HG02798 (cell line): ENCODE data around the gene UBE2R2.
"Not testable (repeated sequence)": the region's sequence is repeated elsewhere in the genome, so short reads cannot be mapped to it uniquely, and the experiment has no call there.

Source experiments
- ATAC-seq: cut with Tn5 transposase; IDR thresholded peaks from one replicate; pipeline ENCODE4 v1.9.1; 2021; ENCODE audit warnings: mild to moderate bottlenecking; ENCODE audit not compliant: unreplicated experiment, poor library complexity

UBE2R2 gene

GRCh38 chr9:33798545-33798944 lies 18.4 kb upstream of the UBE2R2 start:
- ATAC-seq: no peak

GRCh38 chr9:33799928-33800704 lies 16.8 kb upstream of the UBE2R2 start:
- no peak for ATAC-seq

DNA sequence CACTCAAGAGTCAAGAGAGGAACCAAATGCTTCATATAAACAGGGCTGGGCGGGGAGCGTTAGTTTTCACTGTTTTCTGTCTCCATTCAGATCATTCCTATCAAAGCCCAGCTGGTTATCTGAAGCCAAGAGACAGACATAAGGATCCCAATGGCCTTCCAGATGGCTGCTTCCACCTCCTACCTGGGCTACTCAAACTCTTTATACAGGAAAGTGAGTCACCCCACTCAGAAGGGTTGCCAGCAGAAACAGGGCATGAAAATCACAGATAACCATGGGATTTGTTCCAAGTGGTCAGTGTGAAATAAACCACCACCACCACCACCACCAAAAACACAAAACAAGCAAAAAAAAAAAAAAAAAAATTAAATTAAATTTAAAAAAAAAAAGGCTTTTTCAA lies 16.1 kb upstream of the UBE2R2 start:
- ATAC-seq: no peak

DNA sequence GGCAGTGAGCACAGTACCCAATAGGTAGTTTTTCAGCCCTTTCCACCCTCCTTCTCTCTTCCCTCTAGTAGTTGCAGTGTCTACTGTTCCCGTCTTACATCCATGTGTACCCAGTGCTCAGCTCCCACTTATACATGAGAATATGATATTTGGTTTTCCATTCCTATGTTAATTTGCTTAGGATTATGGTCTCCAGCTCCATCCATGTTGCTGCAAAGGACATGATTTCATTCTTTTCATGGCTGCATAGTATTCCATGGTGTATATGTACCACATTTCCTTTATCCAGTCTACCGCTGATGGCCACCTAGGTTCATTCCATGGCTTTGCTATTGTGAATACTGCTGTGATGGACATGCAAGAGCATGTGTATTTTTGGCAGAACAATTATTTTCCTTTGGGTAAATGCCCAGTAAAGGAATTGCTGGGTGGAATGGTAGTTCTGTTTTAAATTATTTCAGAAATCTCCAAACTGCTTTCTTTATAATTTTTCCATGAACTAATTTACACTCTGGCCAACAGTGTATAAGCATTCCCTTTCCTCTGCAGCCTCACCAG lies 14.9 kb upstream of the UBE2R2 start:
- ATAC-seq: not testable (repeated sequence)

- not testable (repeated sequence) for ATAC-seq
These were observed 12.8 kb upstream of the UBE2R2 start for GRCh38 chr9:33804196-33804595.

DNA sequence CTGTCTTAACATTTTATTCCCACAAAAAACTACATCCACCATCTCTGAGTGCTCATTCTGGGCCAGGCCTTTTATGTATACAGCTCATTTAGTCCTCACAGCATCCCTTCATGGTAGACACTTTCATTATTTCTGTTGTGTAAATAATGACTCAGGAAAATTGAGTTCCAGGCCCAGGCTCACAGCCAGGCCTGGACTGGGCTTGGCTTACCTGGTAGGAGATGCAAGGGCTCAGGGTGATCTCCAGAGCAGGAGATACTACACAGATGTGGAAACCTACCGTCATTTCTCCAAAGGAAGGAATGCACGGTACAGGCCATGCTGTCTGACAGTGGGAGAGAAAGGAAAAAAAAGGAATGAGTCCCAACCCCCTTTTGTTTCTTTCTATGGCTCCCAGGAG lies 9.8 kb upstream of the UBE2R2 start:
- not testable (repeated sequence) for ATAC-seq

DNA sequence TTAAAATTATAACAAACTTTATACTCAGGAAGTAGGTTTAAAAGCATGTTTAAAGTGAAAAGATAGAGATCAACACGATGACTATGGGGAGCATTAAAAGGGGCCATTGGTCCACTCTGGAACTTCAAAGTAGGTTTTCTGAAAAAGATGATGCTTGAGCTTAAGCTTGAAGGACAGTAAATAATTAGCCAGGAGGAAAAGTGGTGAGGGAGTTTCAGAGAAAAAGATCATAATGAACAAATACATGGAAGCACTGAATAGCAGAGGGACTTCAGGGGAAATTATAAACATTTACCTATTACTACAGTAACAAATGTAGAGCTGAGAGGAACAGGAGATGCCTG lies 8.0 kb upstream of the UBE2R2 start:
- not testable (repeated sequence) for ATAC-seq

- no peak for ATAC-seq
These were observed 7.5 kb upstream of the UBE2R2 start for GRCh38 chr9:33809506-33809905.

DNA sequence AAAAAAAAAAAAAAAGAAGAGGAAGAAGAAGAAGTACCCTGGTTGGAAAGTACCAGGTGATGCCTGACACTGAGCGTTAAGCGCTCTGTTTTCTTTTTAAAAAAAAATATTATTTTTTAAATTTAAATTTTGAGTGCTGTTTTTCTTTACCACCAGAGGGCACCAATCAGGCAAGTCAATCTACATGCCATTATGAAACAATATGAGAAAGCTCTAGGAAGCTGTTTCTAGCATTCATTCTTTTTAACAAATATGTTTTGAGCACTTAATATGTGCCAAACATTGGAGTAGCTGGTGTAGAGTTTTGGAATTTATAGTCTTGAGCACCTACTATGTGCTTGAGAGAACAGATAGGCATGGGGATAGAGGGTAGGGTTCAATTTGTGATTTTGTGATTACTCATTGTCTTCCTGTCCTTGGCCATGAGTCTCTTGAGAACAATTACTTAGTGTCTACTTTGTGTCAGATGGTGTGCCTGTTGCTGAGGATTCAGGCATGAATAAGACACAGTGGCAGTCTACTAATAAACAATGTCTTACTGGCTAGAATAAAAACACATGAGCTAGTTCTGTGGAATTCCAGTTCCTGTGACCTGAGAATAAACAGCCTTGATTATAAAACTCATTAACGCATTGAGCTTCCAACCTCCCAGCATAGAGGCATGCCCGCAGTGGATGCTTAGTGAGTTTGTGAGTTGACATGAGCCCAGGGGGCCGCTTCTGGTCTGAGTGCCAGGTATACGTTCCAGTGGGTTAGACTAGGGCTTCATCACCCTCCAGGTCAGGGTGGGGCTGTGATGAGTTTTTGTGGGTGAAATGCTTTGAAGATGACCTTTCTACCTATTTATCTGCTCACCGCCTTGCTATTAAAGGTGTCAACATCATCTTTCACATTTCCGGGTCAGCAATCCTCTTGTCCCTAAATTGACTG lies 3.0 kb upstream of the UBE2R2 start:
- ATAC-seq: no peak

DNA sequence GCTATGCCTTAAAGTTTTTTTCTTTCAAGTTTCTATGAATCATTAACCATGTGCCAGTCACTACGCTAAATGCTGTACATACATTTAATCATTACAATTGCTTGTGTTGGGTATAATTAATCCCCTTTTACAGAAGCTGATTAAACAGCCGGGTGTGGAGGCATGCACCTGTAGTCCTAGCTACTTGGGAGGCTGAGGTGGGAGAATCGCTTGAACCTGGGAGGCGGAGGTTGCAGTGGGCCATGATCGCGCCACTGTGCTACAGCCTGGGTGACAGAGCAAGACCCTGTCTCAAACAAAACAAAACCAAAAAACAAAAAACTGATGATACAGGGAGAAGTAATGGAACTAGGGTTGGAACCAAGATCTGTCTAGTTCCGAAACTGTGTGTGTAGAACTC lies 1.2 kb upstream of the UBE2R2 start:
- ATAC-seq: no peak

DNA sequence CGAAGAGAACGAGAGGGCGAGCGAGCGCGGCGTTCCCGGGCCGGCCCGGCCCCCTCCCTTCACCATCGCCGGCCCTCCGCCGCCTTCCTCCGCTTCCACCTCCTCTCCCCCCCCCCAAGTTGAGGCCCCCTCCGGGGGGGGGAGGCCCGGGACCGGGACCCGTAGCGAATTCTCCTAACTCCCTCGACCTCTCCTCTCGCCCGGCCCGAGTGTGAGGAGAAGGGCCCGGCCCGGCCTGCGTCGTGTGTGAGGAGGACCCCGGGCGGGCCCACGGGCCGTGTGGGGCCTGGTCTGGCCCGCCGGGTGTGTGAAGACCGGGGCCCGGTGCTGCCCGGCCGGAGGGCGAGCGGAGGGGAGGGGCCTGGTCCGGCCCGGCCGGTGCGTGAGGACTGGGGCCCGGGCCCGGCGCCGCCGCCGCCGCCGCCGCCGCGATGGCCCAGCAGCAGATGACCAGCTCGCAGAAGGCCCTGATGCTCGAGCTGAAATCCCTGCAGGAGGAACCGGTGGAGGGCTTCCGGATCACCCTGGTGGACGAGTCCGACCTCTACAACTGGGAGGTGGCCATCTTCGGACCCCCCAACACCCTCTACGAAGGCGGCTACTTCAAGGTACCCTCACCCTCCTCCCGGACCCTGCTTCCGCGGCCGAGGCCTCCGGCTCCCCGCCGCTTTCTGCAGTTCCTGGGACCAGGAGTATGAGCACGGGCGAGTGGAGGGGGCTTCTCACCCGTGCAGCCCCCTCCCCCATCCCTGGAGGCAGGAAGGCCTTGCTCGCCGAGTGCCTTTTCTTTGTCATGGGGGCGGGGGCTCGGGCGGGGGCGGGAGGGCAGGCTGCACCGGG lies 587 bp downstream of the UBE2R2 start:
- ATAC-seq: peak; percentile 29

GRCh38 chr9:33818167-33818846 lies 1.3 kb downstream of the UBE2R2 start:
- no peak for ATAC-seq

DNA sequence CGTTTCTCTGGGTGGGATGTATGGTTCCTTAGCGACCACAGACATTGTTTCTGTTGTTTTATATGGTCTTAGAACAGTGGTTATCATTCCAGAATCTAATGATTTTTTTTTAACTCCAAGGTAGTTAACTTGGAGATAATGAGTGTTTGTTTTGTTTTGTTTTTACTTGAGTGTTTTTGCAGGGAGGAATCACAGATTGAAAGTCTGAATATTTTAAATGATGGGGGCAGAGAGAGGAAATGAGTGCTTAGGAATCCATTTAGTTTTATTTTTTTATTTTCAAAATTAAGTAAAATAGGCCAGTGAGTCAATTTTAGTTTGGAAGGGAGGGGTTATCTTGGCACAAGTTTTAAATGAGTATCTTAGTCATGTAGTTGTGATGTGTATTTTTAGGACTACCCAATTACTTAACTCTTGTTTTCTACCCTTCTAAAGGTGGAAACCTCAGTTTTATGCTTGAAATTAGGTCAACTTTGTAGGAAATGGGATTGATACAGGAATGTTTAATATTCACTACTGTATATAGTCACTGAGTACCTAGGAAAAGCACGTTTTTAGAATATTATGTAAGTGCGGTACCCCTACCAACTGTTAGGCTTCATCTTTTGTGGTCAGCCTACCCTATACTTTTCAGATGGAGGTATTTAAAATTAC lies 2.0 kb downstream of the UBE2R2 start:
- no peak for ATAC-seq

DNA sequence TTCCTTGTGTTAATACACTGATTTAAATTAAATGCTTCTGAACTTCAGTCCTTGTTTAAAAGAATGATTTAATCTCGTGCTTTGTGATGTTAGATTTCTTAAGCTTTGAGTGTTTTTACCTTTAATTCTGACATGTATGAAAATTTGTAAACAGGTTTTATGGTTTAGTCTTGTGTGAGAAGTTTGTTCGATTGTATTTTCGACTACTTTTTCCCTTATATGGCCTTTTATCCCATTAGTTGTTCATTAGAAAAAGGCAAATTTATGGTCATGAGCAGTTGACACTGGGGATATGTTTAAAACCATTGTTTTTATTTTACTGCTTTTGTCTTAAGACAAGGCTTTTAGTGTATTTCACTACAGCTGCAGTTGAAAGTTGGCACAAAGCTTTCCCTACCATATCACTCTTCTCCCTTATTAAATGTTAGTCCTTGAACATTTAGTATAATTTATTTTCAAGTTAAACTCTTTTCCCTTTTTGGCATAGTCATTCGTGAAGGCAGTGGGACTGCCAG lies 3.3 kb downstream of the UBE2R2 start:
- ATAC-seq: no peak

GRCh38 chr9:33823801-33824200 lies 6.8 kb downstream of the UBE2R2 start:
- no peak for ATAC-seq

GRCh38 chr9:33827285-33827684 lies 10.3 kb downstream of the UBE2R2 start:
- not testable (repeated sequence) for ATAC-seq

DNA sequence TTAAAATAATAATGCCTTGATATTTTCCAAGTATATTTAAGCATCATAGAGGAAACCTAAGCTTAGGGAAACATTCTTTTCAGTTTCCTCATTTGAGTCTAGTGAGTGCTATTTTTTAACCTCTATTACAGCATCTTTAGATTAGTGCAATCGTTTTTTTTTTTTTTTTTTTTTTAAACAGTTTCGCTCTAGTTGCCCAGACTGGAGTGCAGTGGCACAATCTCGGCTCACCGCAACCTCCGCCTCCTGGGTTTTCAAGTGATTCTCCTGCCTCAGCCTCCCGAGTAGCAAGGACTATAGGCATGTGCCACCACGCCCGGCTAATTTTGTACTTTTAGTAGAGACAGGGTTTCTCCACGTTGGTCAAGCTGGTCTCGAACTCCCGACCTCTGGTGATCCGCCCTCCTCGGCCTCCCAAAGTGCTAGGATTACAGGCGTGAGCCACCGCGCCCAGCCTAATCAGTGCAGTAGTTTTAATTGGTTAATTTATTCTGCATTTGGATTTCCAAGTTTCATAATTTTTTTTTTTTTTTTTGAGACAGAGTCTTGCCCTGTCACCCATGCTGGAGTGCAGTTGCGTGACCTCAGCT lies 12.8 kb downstream of the UBE2R2 start:
- ATAC-seq: not testable (repeated sequence)

GRCh38 chr9:33835625-33836260 lies 18.8 kb downstream of the UBE2R2 start:
- no peak for ATAC-seq
